Measurements from ENCODE around the gene GPR141.

DNA sequence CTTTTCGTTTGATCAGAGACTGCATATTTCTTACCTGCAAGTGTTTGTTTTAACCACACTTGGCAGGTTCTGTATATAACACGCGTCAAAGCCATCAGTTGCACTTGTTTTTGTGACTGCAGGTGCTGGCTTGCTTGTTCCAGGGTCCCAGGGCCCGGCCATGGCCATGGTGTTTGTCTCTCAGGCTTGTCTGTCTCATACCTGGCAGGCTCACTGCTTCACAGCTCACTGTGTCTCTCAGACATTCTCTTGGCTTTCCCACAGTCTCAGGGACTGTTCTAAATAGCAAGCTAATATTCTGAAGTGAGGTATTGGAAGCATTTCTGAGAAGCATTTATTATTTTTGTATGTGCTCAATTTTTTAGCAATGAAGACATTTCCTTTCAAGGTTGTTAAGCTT is 46.9 kb downstream of the GPR141 start:
- TF ChIP-seq EP300 (IDR thresholded peaks at IDR 0.05; ENCODE audit: borderline replicate concordance): no peak
- TF ChIP-seq TCF12 (IDR thresholded peaks at IDR 0.05; ENCODE audit: low read depth): no peak
- TF ChIP-seq ZBTB7A (IDR thresholded peaks at IDR 0.05; ENCODE audit: low read depth): no peak
- TF ChIP-seq TAF1 (IDR thresholded peaks at IDR 0.05; ENCODE audit: low read depth): no peak
- TF ChIP-seq, protein P1, sequence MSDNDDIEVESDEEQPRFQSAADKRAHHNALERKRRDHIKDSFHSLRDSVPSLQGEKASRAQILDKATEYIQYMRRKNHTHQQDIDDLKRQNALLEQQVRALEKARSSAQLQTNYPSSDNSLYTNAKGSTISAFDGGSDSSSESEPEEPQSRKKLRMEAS (IDR thresholded peaks at IDR 0.05): no peak
- no peak for TF ChIP-seq CEBPB (IDR thresholded peaks at IDR 0.05)
